HepG2 (cell line): ENCODE measurements around the gene EPO.

Source experiments
- ARID5B ChIP-seq: IDR thresholded peaks from 2 replicates; pipeline ENCODE4 v1.4.0; 2020; ENCODE audit warnings: mild to moderate bottlenecking, missing genetic modification reagents
- MYC ChIP-seq: sonication (generic); formaldehyde crosslinking; IDR thresholded peaks from 2 replicates; pipeline ENCODE4 v1.9.0; 2021; ENCODE audit warnings: missing genetic modification reagents, borderline replicate concordance
- NFE2 ChIP-seq: sonication (generic); formaldehyde crosslinking; IDR thresholded peaks from 2 replicates; pipeline ENCODE4 v1.4.0; 2020; ENCODE audit warnings: missing genetic modification reagents
- PHF8 ChIP-seq: sonication (generic); formaldehyde crosslinking; IDR thresholded peaks from 2 replicates; pipeline ENCODE4 v1.5.0; 2020; ENCODE audit warnings: missing genetic modification reagents
- RARA ChIP-seq: IDR thresholded peaks from 2 replicates; pipeline ENCODE4 v1.6.1; 2016; ENCODE audit warnings: missing genetic modification reagents, missing compliant biosample characterization
- SMC3 ChIP-seq: IDR thresholded peaks from 2 replicates; pipeline ENCODE4 v1.6.1; 2011; ENCODE audit warnings: low read length, improper control_type of control experiment
- TP53 ChIP-seq: sonication (generic); formaldehyde crosslinking; conservative IDR thresholded peaks from 2 replicates; pipeline ENCODE4 v1.4.0; 2020; ENCODE audit warnings: missing genetic modification reagents
- ZFP36L2 ChIP-seq: sonication (generic); formaldehyde crosslinking; IDR thresholded peaks from 2 replicates; pipeline ENCODE4 v1.4.0; 2020; ENCODE audit warnings: missing genetic modification reagents
- ZNF10 ChIP-seq: sonication (generic); formaldehyde crosslinking; IDR thresholded peaks from 2 replicates; pipeline ENCODE4 v1.4.0; 2020; ENCODE audit warnings: mild to moderate bottlenecking, low read depth, missing genetic modification reagents, borderline replicate concordance
- ZNF292 ChIP-seq: sonication (generic); formaldehyde crosslinking; IDR thresholded peaks from 2 replicates; pipeline ENCODE4 v1.8.1; 2022; ENCODE audit warnings: mild to moderate bottlenecking, low read depth, missing genetic modification reagents, borderline replicate concordance
- ZNF639 ChIP-seq: conservative IDR thresholded peaks from 2 replicates; pipeline ENCODE4 v1.6.1; 2018; ENCODE audit warnings: missing genetic modification reagents

GRCh38 chr7:100745184-100745583 is 24.9 kb downstream of the EPO start:
- TF ChIP-seq ZNF10 (CRISPR knock-in tag) (no peak), ZFP36L2 (no peak), ARID5B (CRISPR knock-in tag) (no peak), RARA (CRISPR knock-in tag) (no peak), TP53 (CRISPR knock-in tag) (no peak), ZNF639 (CRISPR knock-in tag) (no peak), SMC3 (no peak), PHF8 (CRISPR knock-in tag) (no peak), MYC (CRISPR knock-in tag) (no peak), ZNF292 (CRISPR knock-in tag) (no peak), NFE2 (CRISPR knock-in tag) (no peak)
